NCI-H2227 treated with DMSO at 0.1 percent for 48 hours (cell line): Measurements from ENCODE around the gene RHEB.

Experiments
- DNase-seq: peaks from one replicate; lab custom pipeline; 2025; lab: John Stamatoyannopoulos, UW

Gene RHEB

DNA sequence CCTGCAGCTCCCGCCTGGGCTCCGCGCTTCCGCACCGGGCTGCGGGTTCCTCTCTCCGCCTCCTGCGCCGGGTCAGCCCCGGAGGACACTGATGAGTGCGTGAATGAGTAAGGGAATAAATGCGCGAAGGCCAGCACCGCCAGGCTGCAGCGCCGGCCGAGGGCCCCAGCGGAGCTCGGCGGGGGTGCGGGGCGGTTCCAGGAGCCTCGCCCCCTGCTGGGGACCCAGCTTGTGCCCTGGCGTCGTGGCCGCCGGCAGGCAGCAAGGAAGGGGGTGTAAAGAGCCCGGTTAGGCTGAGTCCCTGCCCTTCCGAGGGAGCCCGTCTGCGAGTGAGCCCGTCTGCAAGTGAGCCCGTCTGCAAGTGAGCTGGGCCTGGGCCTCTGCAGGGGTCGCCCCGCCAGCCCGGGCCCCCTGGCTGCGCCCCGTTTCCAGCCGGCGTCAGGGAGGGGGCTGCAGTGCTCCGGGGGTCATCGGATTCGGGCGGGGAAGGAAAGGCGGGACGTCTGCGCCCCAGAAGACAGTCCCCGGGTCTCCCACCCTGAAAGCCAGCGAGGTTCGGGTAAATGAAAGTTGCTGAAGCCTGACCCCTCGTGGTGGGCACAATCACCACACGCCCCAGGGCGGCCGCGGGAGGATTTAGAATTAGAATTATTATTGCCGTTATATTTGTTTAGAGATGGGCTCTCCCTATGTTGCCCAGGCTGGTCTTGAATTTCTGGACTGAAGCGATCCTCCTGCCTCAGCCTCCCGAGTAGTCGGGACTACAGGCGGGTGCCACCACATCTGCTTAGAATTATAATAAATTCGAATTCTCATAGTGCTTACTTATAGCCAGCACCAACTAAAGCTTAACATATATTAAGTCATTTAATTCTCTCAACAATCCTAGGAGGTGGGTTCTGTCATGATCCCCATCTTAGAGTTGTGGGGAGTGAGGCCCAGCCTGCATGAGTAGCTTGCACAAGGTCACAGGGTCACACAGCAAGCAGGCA lies 71.1 kb downstream of the RHEB start:
- peak; percentile 53 for DNase-seq

- DNase-seq, result no peak
Observed at GRCh38 chr7:151447901-151448260, 71.8 kb downstream of the RHEB start.

DNA sequence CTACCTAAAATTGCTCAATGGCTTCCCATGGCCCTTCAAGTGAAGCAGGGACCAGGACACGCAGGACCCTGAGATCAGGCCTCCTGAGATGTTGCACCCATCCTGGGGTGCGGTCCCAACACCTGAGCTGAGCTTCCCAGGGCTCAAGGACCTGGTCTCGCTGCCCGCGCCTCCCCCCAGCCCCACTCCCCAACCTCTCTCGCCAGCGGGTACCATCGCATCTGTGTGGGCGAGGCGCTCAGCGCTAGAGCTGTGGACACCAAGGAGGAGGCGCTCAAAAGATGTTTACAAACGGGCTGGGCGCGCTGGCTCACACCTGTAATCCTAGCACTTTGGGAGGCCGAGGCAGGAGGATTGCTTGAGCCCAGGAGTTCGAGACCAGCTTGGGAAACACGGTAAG lies 72.4 kb downstream of the RHEB start:
- DNase-seq, result no peak

DNA sequence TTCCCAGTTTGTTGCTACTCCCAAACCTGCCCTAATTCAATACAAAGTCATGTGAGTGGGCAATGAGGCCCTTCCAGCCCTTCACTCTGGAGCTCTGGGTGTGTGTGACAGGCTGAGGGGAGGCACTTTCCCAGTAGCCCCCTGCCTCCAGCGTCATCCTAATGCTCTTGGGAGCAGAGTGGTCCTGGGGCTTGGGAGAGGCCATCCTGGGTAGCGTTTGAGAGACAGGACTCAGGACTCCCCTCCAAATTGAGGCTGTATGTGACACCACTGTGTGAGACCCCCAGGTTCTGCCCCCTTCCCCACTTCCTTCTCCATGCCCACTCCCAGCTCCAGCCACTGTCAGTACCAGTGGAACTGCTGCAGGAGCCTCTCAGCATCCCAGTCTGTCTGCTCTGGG lies 73.3 kb downstream of the RHEB start:
- no peak for DNase-seq

DNA sequence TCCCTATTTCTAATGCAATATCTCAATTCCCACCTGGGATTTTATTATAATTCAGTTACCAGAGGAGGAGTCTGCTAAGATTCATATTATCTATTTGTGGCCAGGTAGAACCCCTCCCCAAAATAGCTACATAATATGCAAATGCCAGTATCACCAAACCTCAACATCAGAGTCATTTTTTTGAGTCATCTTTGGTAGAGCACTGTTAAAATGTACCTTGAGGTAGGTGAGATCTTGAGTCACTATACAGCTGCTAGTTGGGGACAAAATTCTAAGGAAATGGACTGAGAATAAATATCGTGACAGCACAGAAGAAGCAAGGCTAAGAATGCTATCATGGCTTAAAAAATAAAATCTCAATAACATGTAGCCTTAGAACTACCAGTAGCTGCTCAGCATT lies 75.1 kb downstream of the RHEB start:
- DNase-seq, result no peak

- no peak for DNase-seq
Observed at GRCh38 chr7:151442776-151443496, 76.8 kb downstream of the RHEB start.

- DNase-seq, result no peak
Observed at GRCh38 chr7:151440799-151441445, 78.8 kb downstream of the RHEB start.

DNA sequence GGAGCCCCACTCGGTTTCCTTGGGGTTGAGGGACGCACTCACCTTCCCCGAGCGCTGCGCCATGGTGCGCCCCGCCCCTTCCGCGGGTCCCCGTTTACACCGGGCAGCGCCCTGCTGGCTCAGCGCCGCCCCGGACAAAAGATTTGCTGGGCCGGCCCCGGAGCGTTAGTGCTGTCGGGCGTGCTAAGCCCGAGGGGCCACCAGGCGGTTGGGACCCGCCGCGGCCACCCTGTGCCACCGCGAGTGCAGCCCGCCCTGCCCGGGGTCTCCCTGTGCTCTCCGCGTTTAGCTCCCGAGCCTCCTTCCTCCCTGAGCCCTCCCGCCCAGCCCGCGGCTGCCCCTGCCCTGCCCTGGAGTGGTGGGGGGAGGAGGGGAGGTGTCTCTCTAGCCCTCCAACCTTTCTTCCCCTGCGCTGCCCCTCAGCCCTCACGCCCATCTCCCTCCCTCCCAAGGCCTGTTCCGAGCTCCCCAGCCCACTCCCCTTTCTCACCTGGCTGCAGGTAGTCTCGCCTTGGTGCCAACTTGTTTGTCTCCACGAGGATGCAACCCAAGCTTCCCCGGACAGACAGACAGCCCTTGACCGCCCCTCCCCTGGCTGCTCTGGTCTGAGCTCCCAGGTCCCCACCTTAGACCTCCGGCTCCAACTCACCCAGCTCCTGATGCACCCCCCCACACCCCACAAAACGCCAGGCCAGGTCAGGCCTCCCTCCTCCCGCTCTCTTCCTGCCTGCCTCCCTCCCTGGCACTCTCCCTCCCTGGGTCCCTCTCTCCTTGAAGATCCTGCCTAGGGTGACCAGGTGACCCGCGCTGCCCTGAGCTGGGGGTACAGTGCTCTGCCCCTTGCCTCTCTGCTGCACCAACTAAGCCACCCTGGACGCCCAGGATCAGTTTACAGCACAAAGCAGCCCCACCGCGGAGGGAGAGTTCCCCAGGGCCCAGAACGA lies 79.6 kb downstream of the RHEB start, which contains the start of gene CRYGN:
Gene CRYGN, minus strand, starts transcription at position 287 of the 944 bp plus-strand sequence. Its CDS starts 224 bp downstream, at position 63.
- DNase-seq, result no peak

DNA sequence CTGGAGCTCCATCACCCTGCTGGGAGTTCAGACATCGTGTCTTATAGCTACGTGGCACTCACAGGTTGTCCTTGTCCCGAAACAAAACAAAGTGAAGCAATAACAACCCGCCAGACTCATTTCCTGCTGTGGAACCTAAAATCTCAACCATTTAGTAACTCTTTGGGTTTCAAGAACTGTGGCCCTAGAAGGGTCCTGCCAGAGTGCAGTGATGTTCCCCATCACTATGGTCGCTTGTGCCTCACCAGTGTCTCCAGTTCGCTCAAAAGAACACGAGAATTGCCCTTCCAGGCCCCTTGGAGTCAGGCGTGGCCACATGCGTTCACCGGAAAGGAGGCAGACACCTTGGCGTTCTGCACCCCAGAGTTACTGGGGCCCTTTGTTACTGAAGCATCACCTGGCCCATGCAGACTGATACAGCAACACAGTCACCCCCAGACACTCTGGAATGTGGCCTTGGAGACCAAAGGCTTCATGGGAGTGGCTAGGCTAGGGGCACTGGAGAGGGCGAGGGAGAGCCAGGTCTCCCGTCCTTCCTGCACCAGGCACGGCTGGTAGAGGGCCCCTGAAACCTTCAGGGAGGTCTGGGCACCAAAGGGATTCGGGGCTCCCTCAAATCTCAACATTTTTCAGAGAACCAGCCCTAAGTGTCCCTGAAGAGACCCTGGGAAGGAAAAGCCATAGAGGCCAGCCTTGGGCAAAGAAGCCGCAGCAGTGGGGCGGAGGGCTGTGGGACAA lies 80.7 kb downstream of the RHEB start:
- no peak for DNase-seq

DNA sequence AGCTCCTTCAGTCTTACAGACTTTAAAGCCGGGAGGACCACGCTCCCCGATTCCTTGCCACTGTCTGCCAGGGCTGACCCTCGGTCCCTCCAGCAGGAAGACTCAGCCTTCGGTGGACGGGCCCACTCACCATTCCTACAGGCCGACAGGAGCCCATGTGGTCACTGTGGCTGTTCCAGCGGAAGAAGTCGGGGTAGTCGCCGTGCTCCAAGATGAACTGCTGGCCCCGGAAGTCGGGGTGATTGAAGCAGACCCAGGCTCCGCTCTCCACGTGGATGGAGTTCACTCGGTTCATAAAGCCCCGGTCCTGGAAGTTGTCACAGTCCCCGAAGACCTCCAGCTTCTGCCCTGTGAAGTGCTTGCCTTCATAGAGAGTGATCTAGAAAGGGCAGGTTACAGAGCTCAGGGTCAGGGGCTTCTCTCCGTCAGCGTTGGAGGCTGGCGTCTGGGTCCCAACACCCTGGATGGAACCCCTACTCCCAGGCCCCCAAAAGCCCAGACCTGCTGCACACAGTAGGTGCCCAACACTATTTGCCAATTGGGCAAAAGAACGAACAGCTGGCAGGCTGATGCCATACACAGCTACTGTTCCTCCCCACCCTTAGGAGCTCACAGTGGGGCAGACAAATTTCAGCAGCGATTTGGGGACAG lies 81.7 kb downstream of the RHEB start:
- no peak for DNase-seq

DNA sequence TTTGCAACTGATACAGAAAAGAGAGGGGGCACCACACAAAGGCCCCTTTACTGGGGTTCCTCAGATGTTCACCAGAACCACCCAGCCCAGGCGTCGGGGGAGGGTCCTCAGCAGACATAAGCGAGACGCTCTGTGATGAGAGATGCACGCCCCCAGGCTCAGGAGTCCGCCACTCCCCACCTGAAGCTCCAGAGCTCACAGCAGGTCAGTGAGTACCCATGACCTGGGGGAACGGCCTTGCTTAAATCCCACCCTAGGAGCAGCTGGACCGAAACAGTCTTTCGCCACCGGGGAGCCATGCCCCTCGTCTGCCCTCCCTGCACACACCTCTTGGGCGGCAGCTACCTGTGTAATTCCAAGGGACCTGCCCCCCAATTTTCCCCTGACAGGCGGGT lies 82.5 kb downstream of the RHEB start:
- no peak for DNase-seq

- no peak for DNase-seq
Observed at GRCh38 chr7:151436446-151437158, 83.1 kb downstream of the RHEB start.

- DNase-seq, result no peak
Observed at GRCh38 chr7:151435971-151436370, 83.7 kb downstream of the RHEB start.

DNA sequence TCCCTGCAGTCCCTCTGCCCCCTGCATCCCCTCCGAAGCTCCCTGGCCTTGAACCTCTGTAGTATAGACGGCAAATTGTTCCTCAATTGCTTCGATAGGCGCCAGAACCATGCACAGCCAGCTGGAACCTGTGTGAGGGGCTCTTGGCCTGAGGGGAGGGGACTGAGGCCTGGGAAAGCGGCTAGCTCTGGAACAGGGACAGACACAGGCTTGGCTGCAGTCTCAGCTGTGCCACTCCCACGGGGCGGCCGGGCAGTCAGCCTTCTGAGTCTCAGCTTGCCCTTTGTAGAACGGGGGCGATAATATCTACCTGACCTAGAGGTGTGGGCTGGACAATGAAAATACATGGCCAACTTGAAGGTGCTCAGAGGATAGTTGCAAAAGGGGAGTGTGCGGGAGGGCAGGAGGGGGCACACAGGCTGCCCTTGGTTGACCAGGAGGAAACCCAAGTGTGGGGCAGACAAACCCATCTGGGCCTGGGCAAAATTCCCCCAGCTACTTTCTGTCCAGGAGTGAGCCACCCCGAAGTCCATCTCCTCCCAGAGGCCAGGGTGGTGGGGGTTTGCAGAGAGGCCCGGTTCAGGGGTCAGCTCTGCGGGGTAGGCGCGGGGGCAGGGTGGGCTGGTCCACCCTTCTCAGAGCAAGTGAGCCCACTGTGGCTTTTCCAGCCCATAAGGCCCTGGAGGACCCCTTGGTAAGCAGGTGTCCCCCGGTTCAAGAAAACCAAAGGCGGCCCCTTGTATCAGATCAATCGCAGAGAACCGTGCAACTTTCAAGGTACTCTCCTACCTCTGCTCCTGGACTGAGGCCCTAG lies 84.4 kb downstream of the RHEB start:
- no peak for DNase-seq

GRCh38 chr7:151434549-151434948 lies 85.1 kb downstream of the RHEB start:
- DNase-seq, result no peak

GRCh38 chr7:151433721-151434400 lies 85.8 kb downstream of the RHEB start:
- no peak for DNase-seq

DNA sequence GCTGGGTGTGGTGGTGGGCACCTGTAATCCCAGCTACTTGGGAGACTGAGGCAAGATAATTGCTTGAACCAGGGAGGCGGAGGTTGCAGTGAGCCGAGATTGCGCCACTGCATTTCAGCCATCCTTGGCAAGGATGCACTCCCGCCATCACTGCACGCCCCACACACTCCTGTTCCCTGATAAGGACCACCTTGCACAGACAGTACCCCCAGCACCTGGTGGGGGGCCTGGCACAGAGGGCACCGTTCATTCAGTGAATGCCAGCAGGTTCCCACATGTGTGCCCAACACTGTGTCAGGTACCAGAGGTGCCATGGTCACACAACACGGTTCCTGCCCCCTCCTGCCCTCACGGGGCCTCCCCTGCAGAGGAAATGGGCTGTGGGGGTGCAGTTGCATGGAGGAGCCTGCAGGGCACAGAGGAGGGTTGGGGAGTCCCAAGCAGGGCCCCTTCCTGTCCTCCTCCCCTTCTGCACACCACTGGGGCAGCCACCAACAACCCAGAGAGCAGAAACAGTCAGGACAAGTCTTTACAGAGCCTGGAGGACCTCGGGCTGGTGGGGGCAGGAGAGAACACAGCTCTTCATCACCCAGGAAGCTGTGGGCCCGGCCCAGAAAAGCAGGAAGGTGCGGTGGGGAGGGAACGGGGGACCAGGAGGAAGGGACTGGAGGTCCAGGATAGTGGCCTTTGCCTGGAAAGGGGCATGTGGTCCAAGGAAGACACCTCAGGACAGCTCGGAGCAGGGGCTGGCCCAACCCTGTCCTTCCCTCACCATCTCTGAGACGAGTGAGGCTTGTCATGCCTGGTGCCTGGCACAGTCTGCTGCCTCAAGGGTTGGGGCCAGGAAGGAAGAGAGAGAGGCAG lies 86.8 kb downstream of the RHEB start:
- no peak for DNase-seq
